Measurements from ENCODE around the gene FUBP3.

FUBP3 gene

DNA sequence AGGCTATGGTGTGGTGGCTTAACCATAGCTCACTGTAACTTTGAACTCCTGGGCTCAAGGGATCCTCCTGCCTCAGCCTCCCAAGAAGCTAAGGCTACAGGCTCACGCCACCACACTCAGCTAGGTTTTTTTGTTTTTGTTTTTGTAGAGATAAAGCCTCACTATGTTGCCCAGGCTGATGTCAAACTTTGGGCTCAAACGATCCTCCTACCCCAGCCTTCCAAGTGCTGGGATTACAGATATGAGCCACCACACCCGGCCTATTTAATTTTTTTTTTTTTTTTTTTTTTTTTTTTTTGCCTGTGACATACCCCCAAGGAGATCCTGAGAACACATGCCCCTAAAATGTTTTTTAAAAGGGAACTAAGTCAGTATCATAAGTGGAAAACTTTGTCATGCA is 10.4 kb downstream of the FUBP3 start:
- no peak for DNase-seq
- in situ Hi-C loops (cut with HindIII; ENCODE audit: low pct_ligation_motif_present, low sequenced_read_pairs), result no loop called here
- no peaks in the 10 kb centered on the region for H3K27me3 ChIP-seq (replicated peaks)
- H3K4me3 ChIP-seq (ENCODE audit: low read depth, low read length), result no peak overlapping the region
- H3K36me3 ChIP-seq (replicated peaks), result peaks cover 3% of the 10 kb centered on the region
- TF ChIP-seq, protein P1, sequence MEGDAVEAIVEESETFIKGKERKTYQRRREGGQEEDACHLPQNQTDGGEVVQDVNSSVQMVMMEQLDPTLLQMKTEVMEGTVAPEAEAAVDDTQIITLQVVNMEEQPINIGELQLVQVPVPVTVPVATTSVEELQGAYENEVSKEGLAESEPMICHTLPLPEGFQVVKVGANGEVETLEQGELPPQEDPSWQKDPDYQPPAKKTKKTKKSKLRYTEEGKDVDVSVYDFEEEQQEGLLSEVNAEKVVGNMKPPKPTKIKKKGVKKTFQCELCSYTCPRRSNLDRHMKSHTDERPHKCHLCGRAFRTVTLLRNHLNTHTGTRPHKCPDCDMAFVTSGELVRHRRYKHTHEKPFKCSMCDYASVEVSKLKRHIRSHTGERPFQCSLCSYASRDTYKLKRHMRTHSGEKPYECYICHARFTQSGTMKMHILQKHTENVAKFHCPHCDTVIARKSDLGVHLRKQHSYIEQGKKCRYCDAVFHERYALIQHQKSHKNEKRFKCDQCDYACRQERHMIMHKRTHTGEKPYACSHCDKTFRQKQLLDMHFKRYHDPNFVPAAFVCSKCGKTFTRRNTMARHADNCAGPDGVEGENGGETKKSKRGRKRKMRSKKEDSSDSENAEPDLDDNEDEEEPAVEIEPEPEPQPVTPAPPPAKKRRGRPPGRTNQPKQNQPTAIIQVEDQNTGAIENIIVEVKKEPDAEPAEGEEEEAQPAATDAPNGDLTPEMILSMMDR (IDR thresholded peaks at IDR 0.05; ENCODE audit: low read depth, low read length, missing control alignments), result no peak
- H3K27ac ChIP-seq, result no peak overlapping the region

DNA sequence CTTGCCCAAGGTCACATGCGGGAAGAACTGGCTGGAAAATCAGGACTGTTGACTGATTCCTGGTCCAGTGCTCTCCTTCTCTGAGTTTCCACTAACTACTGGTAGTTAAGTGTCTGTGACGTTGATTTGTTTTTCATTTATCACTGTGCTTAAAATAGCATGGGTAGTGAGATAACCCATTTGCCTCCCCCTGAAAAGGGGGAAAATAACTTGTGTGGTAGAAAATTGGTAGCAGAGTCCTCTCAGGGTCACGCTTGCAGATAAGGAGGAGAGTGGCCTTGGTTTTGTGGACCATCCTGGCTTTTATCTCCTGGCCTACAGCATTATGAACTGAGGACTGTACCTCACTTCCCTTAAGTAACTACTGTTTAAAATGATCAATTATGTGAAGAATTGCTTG is 10.9 kb downstream of the FUBP3 start:
- DNase-seq, result no peak
- Histone ChIP-seq H3K27ac (no peak overlapping the region), H3K4me3 (ENCODE audit: low read depth, low read length) (no peak overlapping the region), H3K27me3 (replicated peaks) (no peaks in the 10 kb centered on the region), H3K36me3 (replicated peaks) (peaks cover 3% of the 10 kb centered on the region)
- in situ Hi-C loops (cut with HindIII; ENCODE audit: low pct_ligation_motif_present, low sequenced_read_pairs), result no loop called here
- TF ChIP-seq, protein P1 (IDR thresholded peaks at IDR 0.05; ENCODE audit: low read depth, low read length, missing control alignments), result no peak

DNA sequence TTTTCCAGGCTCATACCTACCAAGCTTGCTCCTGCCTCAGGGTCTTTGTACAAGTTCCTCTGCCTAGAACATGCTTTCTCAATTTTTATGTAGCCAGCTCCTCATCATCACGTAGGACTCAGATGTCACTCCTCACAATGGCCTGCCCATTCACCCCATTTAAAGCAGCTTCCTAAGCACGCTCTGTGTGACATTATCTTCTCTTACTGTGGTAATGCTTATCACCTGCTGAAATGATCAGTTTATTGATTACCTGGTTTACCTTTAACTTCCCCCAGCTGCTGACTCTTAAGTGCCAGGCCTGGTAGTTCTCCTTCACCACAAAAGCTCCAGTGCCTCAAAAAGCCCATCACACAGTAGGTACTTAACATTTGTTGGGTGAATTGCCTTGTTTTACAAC is 13.6 kb downstream of the FUBP3 start:
- no peak overlapping the region for H3K4me3 ChIP-seq (ENCODE audit: low read depth, low read length)
- in situ Hi-C loops (cut with HindIII; ENCODE audit: low pct_ligation_motif_present, low sequenced_read_pairs), result no loop called here
- no peak for DNase-seq
- TF ChIP-seq, protein P1 (IDR thresholded peaks at IDR 0.05; ENCODE audit: low read depth, low read length, missing control alignments), result no peak
- no peaks in the 10 kb centered on the region for H3K27me3 ChIP-seq (replicated peaks)
- H3K36me3 ChIP-seq (replicated peaks), result peaks cover 18% of the 10 kb centered on the region
- H3K27ac ChIP-seq, result no peak overlapping the region

DNA sequence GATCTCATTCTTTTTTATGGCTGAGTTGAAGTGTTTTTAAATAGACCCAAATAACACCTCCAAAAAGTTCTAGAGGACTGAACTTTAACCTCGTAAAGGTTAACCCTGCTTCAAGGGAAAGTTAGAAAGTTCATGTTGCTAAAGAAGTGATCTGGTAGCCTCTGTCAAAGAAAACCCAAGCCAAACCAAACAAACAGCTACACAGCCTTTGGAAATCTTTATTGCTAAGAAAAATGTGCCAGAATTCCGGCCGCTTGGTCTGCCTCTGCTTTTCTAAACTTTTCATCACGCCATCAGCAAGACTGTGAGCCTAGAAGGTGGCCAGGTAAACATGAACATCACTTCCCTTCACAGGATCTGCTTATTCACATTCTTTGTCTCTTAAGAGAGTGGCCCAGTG is 17.9 kb downstream of the FUBP3 start:
- Histone ChIP-seq H3K4me3 (ENCODE audit: low read depth, low read length) (no peak overlapping the region), H3K36me3 (replicated peaks) (peaks cover 22% of the 10 kb centered on the region), H3K27ac (no peak overlapping the region), H3K27me3 (replicated peaks) (no peaks in the 10 kb centered on the region)
- in situ Hi-C loops (cut with HindIII; ENCODE audit: low pct_ligation_motif_present, low sequenced_read_pairs), result no loop called here
- DNase-seq, result no peak
- TF ChIP-seq, protein P1 (IDR thresholded peaks at IDR 0.05; ENCODE audit: low read depth, low read length, missing control alignments), result no peak

DNA sequence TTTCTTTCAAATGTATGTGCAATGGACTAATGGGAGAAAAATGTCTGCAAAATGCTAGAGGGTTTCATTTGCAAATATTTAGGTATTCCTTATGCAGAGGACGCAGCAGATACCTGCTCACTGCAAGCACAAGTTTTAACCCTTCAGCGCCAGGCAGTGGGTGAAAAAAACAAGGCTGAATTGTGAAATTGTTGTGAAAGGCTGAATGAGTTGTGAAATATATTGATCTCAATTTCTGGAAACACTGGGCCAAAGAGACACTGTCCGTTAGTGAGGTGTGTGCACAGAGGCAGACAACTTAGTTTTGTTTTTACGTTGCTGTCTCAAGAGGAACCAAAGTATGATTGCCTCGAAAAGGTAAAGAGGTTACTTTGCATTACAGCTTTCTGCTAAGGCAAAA is 18.8 kb downstream of the FUBP3 start:
- H3K36me3 ChIP-seq (replicated peaks), result peaks cover 22% of the 10 kb centered on the region
- TF ChIP-seq, protein P1 (IDR thresholded peaks at IDR 0.05; ENCODE audit: low read depth, low read length, missing control alignments), result no peak

DNA sequence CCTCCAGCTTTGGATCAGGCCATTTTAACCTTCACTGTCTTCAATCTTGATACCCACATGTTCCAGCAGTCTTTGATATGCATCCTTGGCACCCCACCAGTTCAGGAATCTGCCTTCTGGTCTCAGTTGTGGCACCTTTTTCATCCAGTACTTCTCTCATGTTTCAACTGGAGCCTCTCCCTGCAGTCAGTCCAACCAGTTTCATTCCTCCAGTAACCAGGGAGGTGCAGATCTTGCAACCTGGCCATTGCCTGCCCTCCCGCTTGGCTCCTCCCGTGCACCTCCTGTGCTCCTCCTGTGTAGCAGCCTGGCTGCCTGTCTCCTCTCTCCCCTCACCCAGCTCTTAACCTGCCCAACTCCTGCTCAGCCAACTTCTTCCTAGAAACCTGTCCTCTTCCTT is 20.2 kb downstream of the FUBP3 start:
- DNase-seq, result no peak
- TF ChIP-seq, protein P1 (IDR thresholded peaks at IDR 0.05; ENCODE audit: low read depth, low read length, missing control alignments), result no peak
- Histone ChIP-seq H3K4me3 (ENCODE audit: low read depth, low read length) (no peak overlapping the region), H3K27me3 (replicated peaks) (no peaks in the 10 kb centered on the region), H3K36me3 (replicated peaks) (peaks cover 28% of the 10 kb centered on the region), H3K27ac (no peak overlapping the region)
- in situ Hi-C loops (cut with HindIII; ENCODE audit: low pct_ligation_motif_present, low sequenced_read_pairs), result no loop called here

More for the DNA sequence above, 18.8 kb downstream of the FUBP3 start:
- no peak for DNase-seq
- Histone ChIP-seq H3K27ac (no peak overlapping the region), H3K4me3 (ENCODE audit: low read depth, low read length) (no peak overlapping the region), H3K27me3 (replicated peaks) (no peaks in the 10 kb centered on the region)
- in situ Hi-C loops (cut with HindIII; ENCODE audit: low pct_ligation_motif_present, low sequenced_read_pairs), result no loop called here
